MCF 10A (cell line): ENCODE results near the gene NAV1. TPM values are rescaled to one million over a fixed set of nuclear protein-coding genes. Genes with fewer than 3 reads are reported as not detected.
"Not testable (repeated sequence)": the region's sequence is repeated elsewhere in the genome, so short reads cannot be mapped to it uniquely, and the experiment has no call there.

Experiments
- BruUV-seq: library from RNA; stranded (reverse); fragments of 400-500 nt; replicated peaks from 2 replicates; lab custom pipeline; 2021; lab: Mats Ljungman, UMichigan
- CTCF ChIA-PET: fragments of 300-600 bp; sonication (Branson Sonifier 250); formaldehyde crosslinking; extraction: SDS; loops from one replicate; lab custom pipeline; 2021; ENCODE audit warnings: antibody characterized with exemption, inconsistent platforms; lab: Yijun Ruan, JAX
- POLR2A ChIA-PET: fragments of 300-600, 350-650 bp; sonication (Branson Sonifier 250); formaldehyde crosslinking; extraction: SDS; loops from one replicate; lab custom pipeline; 2020; ENCODE audit warnings: antibody characterized with exemption, inconsistent platforms; lab: Yijun Ruan, JAX
- DNase-seq: peaks from one replicate; pipeline ENCODE4 v3.0.0-alpha.2; 2018; ENCODE audit not compliant: unreplicated experiment
- H3K27ac Mint-ChIP-seq: one replicate; pipeline ENCODE4 v1.8.0; 2022; ENCODE audit warnings: mild to moderate bottlenecking, low read depth, mixed read lengths; ENCODE audit not compliant: unreplicated experiment
- H3K27me3 Mint-ChIP-seq: one replicate; pipeline ENCODE4 v1.8.0; 2022; ENCODE audit warnings: mixed read lengths; ENCODE audit not compliant: insufficient read depth, unreplicated experiment
- H3K36me3 Mint-ChIP-seq: one replicate; pipeline ENCODE4 v1.8.0; 2022; ENCODE audit warnings: mild to moderate bottlenecking, moderate library complexity, mixed read lengths; ENCODE audit not compliant: insufficient read depth, unreplicated experiment
- H3K4me1 Mint-ChIP-seq: one replicate; pipeline ENCODE4 v1.8.0; 2022; ENCODE audit warnings: mixed read lengths; ENCODE audit not compliant: insufficient read depth, unreplicated experiment
- H3K4me3 Mint-ChIP-seq: one replicate; pipeline ENCODE4 v1.8.0; 2022; ENCODE audit warnings: mild to moderate bottlenecking, moderate library complexity, mixed read lengths; ENCODE audit not compliant: unreplicated experiment
- H3K9me3 Mint-ChIP-seq: one replicate; pipeline ENCODE4 v1.8.0; 2022; ENCODE audit warnings: mixed read lengths; ENCODE audit not compliant: unreplicated experiment
- CTCF ChIP-seq: fragments of 200-600 bp; IDR thresholded peaks from one replicate; pipeline ENCODE4 v1.8.0; 2022; ENCODE audit warnings: antibody characterized with exemption, mild to moderate bottlenecking; ENCODE audit not compliant: unreplicated experiment
- intact Hi-C: fragments of 100-400 bp; cut with micrococcal nuclease; formaldehyde crosslinking; loops from 2 replicates; pipeline ENCODE4 v1.14.1; 2022
- total RNA-seq: library from RNA; stranded (reverse); gene quantifications from 2 replicates; pipeline ENCODE4 v1.2.3, GENCODE V29; 2022

Gene NAV1
- total RNA-seq, 1 experiment from 2014 or later = 34.9 TPM

GRCh38 chr1:201518071-201518470 is 20.9 kb upstream of the NAV1 start:
- ChIA-PET POLR2A (interaction anchor here (0.8 to 2.4 kb wide), 3 partner anchors 36 to 55 kb away, joined by 3 to 11 read pairs (median 3); no protein-coding TSS in a partner anchor), CTCF (interaction anchor here (0.7 to 58.0 kb wide), 9 partner anchors 8 to 454 kb away, joined by 3 to 3816 read pairs (median 3); partner anchors contain the start of genes CSRP1 and PHLDA3)
- H3K27me3 Mint-ChIP-seq = no peaks in the 10 kb centered on the region
- H3K4me3 Mint-ChIP-seq = no peak overlapping the region
- peaks cover 7% of the 10 kb centered on the region for H3K4me1 Mint-ChIP-seq
- H3K27ac Mint-ChIP-seq = peak overlapping the region; percentile 2
- intact Hi-C loops = no loop called here
- no peaks in the 10 kb centered on the region for H3K36me3 Mint-ChIP-seq
- DNase-seq = no peak
- BruUV-seq = no TSS peak
- TF ChIP-seq CTCF = no peak
- H3K9me3 Mint-ChIP-seq = peaks cover 3% of the 10 kb centered on the region

- Mint-ChIP-seq H3K4me1 (peaks cover 11% of the 10 kb centered on the region), H3K9me3 (peaks cover 13% of the 10 kb centered on the region)
- BruUV-seq, intact Hi-C loops, DNase-seq, H3K36me3 Mint-ChIP-seq, H3K27me3 Mint-ChIP-seq, H3K4me3 Mint-ChIP-seq, POLR2A ChIA-PET, H3K27ac Mint-ChIP-seq: not testable (repeated sequence)
- CTCF ChIA-PET = interaction anchor here (0.6 to 58.0 kb wide), 9 partner anchors 8 to 443 kb away, joined by 3 to 3816 read pairs (median 4); partner anchors contain the start of genes CSRP1 and PHLDA3
Observed at GRCh38 chr1:201520046-201520575, 18.8 kb upstream of the NAV1 start.

GRCh38 chr1:201525193-201525778 is 13.6 kb upstream of the NAV1 start:
- intact Hi-C loops = no loop called here
- peaks cover 8% of the 10 kb centered on the region for H3K4me1 Mint-ChIP-seq
- ChIA-PET CTCF (interaction anchor here (0.6 to 58.0 kb wide), 12 partner anchors 9 to 353 kb away, joined by 3 to 3816 read pairs (median 4); partner anchors contain the start of genes CSRP1 and PHLDA3), POLR2A (interaction anchor here (0.7 to 1.2 kb wide), 4 partner anchors 11 to 179 kb away, joined by 3 read pairs; no protein-coding TSS in a partner anchor)
- no peaks in the 10 kb centered on the region for H3K36me3 Mint-ChIP-seq
- peaks cover 15% of the 10 kb centered on the region for H3K9me3 Mint-ChIP-seq
- DNase-seq = no peak
- BruUV-seq = no TSS peak
- TF ChIP-seq CTCF = no peak
- no peaks in the 10 kb centered on the region for H3K27me3 Mint-ChIP-seq
- no peak overlapping the region for H3K4me3 Mint-ChIP-seq
- H3K27ac Mint-ChIP-seq = no peak overlapping the region

- CTCF ChIA-PET = interaction anchor here (0.6 to 58.0 kb wide), 10 partner anchors 12 to 368 kb away, joined by 3 to 3816 read pairs (median 4); partner anchors contain the start of genes CSRP1 and PHLDA3
- H3K4me1 Mint-ChIP-seq = peaks cover 8% of the 10 kb centered on the region
- POLR2A ChIA-PET = interaction anchor here (0.8 kb wide), 2 partner anchors 12 to 17 kb away, joined by 3 read pairs; no protein-coding TSS in a partner anchor
- no peak for TF ChIP-seq CTCF
- BruUV-seq = no TSS peak
- no peak for DNase-seq
- H3K9me3 Mint-ChIP-seq = peaks cover 14% of the 10 kb centered on the region
- intact Hi-C loops = no loop called here
- no peaks in the 10 kb centered on the region for H3K27me3 Mint-ChIP-seq
- H3K4me3 Mint-ChIP-seq = no peak overlapping the region
- no peaks in the 10 kb centered on the region for H3K36me3 Mint-ChIP-seq
- H3K27ac Mint-ChIP-seq = no peak overlapping the region
Observed at GRCh38 chr1:201527879-201528278, 11.0 kb upstream of the NAV1 start.
